Measurements from ENCODE around the gene BMF. TPM values are rescaled to one million over a fixed set of nuclear protein-coding genes. Genes with fewer than 3 reads are reported as not detected.
"Not testable (repeated sequence)": the region's sequence is repeated elsewhere in the genome, so short reads cannot be mapped to it uniquely, and the experiment has no call there.

The BMF gene
- total and polyA plus RNA-seq, 4 experiments from 2014 or later = 0.55 to 13.7 (median 7.1) TPM

DNA sequence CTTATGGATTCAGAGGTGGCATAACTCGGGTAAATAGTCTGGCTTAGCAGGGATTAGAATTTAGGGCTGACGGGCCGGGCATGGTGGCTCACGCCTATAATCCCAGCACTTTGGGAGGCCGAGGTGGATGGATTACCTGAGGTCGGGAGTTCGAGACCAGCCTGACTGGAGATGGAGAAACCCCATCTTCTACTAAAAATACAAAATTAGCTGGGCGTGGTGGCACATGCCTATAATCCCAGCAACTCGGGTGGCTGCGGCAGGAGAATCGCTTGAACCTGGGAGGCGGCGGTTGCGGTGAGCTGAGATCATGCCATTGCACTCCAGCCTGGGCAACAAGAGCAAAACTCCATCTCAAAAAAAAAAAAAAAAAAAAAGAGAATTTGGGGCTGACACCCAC lies 6.4 kb upstream of the BMF start:
- not testable (repeated sequence) for DNase-seq

DNA sequence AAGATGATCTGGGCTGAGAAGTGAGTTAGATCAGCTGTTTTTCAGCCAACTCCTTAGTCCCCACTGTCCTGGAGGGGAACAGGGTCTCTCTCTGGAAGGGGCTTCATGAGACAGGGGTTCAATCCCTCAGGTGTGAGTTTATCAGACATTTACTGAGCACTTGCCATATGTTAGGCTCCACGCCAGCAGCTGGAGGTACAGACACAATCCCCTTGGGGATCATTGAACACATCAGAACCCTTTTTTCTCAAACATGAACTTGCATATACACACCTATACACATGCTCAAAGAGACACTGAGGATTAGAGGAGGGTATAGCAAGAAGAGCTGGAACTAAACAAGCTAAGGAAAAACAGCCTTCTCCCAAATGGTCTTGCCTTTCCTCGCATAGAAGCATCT lies 5.5 kb upstream of the BMF start:
- POLR2A ChIA-PET (ENCODE audit: partially characterized antibody) = interaction anchor here (0.7 kb wide), 1 partner anchor 16 kb away, joined by 3 read pairs; no protein-coding TSS in a partner anchor

More for the DNA sequence above, 6.4 kb upstream of the BMF start:
- H3K36me3 ChIP-seq (ENCODE audit: insufficient read depth, low read length); H3K36me3 Mint-ChIP-seq; H3K27me3 ChIP-seq (ENCODE audit: insufficient read depth, low read length); H3K9me3 ChIP-seq (ENCODE audit: control insufficient read depth in 1 of 2, low read length in 2 of 2); H3K4me1 ChIP-seq (ENCODE audit: insufficient read depth, low read length); intact Hi-C loops (cut with micrococcal nuclease); H3K4me3 ChIP-seq (ENCODE audit: low read length in 2 of 2); H3K9me3 Mint-ChIP-seq; H3K27me3 Mint-ChIP-seq; H3K4me3 Mint-ChIP-seq; H3K27ac ChIP-seq (ENCODE audit: low read depth, low read length); H3K27ac Mint-ChIP-seq: not testable (repeated sequence)
- peaks cover 9 to 14% (median 11%) of the 10 kb centered on the region in 4 donors for H3K4me1 Mint-ChIP-seq
- ChIA-PET CTCF (ENCODE audit: partially characterized antibody) (interaction anchor here (1.4 to 15.1 kb wide), 4 partner anchors 9 to 102 kb away, joined by 4 to 175 read pairs (median 35); no protein-coding TSS in a partner anchor), POLR2A (ENCODE audit: partially characterized antibody) (interaction anchor here (0.7 kb wide), 1 partner anchor 17 kb away, joined by 3 read pairs; no protein-coding TSS in a partner anchor)

DNA sequence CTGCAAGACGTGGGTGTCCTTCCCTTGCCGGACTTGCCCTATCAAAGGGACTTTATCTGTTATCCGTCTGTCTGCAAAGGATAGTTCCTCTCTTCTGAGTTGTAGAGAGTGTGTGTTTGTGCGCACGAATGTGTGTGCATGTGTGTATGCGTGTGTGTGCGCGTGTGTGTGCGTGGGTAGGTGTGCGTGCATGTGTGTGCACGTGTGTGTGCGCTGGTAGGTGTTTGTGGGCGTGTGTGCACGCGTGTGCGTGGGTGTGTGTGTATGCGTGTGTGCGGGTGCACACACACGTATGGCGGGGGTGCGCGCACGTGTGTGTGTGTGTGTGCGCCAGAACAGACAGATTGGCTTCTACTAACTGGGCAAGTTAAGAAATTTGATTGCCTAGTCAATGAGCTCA lies 4.1 kb upstream of the BMF start:
- intact Hi-C loops (cut with micrococcal nuclease) = no loop called here
- Histone ChIP-seq H3K4me1 (ENCODE audit: insufficient read depth, low read length) (peaks cover 21% of the 10 kb centered on the region), H3K36me3 (ENCODE audit: insufficient read depth, low read length) (no peaks in the 10 kb centered on the region), H3K9me3 (ENCODE audit: control insufficient read depth in 1 of 2, low read length in 2 of 2) (no peaks in the 10 kb centered on the region), H3K27me3 (ENCODE audit: insufficient read depth, low read length) (no peaks in the 10 kb centered on the region), H3K27ac (ENCODE audit: low read depth, low read length) (no peak overlapping the region), H3K4me3 (ENCODE audit: low read length in 2 of 2) (no peak overlapping the region)
- DNase-seq = no peak
- CTCF ChIA-PET (ENCODE audit: partially characterized antibody) = interaction anchor here (5.9 to 15.1 kb wide), 3 partner anchors 10 to 65 kb away, joined by 59 to 175 read pairs (median 152); no protein-coding TSS in a partner anchor
- no peak overlapping the region for H3K27ac Mint-ChIP-seq
- POLR2A ChIA-PET (ENCODE audit: partially characterized antibody) = interaction anchor here (0.8 kb wide), 1 partner anchor 10 kb away, joined by 3 read pairs; no protein-coding TSS in a partner anchor
- H3K4me3 Mint-ChIP-seq = peak overlapping the region in 1 of 8 donors; percentile 20
- H3K9me3 Mint-ChIP-seq = peaks cover 0 to 1% (median 0%) of the 10 kb centered on the region in 8 donors
- H3K4me1 Mint-ChIP-seq = peaks cover 10 to 29% (median 21%) of the 10 kb centered on the region in 4 donors
- H3K27me3 Mint-ChIP-seq = peaks cover 4 to 9% of the 10 kb centered on the region in 2 donors
- H3K36me3 Mint-ChIP-seq = no peaks in the 10 kb centered on the region

More for the DNA sequence above, 5.5 kb upstream of the BMF start:
- intact Hi-C loops (cut with micrococcal nuclease) = no loop called here
- Histone ChIP-seq H3K36me3 (ENCODE audit: insufficient read depth, low read length) (no peaks in the 10 kb centered on the region), H3K27me3 (ENCODE audit: insufficient read depth, low read length) (no peaks in the 10 kb centered on the region), H3K4me3 (ENCODE audit: low read length in 2 of 2) (no peak overlapping the region), H3K9me3 (ENCODE audit: control insufficient read depth in 1 of 2, low read length in 2 of 2) (no peaks in the 10 kb centered on the region), H3K4me1 (ENCODE audit: insufficient read depth, low read length) (peaks cover 12% of the 10 kb centered on the region), H3K27ac (ENCODE audit: low read depth, low read length) (no peak overlapping the region)
- H3K36me3 Mint-ChIP-seq = no peaks in the 10 kb centered on the region
- CTCF ChIA-PET (ENCODE audit: partially characterized antibody) = interaction anchor here (0.6 to 15.1 kb wide), 5 partner anchors 8 to 475 kb away, joined by 3 to 175 read pairs (median 59); no protein-coding TSS in a partner anchor
- H3K27me3 Mint-ChIP-seq = peaks cover 4 to 9% of the 10 kb centered on the region in 2 donors
- no peak for DNase-seq
- no peak overlapping the region for H3K4me3 Mint-ChIP-seq
- peaks cover 9 to 17% (median 14%) of the 10 kb centered on the region in 4 donors for H3K4me1 Mint-ChIP-seq
- peaks cover 0 to 1% (median 0%) of the 10 kb centered on the region in 8 donors for H3K9me3 Mint-ChIP-seq
- no peak overlapping the region for H3K27ac Mint-ChIP-seq

DNA sequence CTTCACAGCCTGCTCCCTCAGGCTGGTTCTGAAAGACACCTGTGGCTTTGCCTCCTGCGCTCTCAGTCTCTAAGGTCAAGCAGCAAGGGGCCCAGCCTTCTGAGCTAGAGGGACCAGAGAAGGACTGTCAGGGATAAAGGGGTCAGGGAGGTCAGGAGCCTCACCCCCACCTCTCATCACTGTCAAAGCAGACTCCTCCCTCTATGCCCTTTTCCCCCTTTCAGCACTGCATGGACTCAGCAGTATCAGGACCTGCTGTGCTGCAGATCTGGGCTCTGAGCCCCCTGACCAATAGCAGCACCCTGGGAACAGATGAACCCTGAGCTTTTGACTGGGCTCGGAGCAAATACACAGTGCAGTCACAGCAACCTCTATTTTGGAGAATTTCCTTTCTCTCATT lies 3.2 kb upstream of the BMF start:
- Histone ChIP-seq H3K4me1 (ENCODE audit: insufficient read depth, low read length) (peaks cover 30% of the 10 kb centered on the region), H3K4me3 (ENCODE audit: low read length in 2 of 2) (no peak overlapping the region), H3K27me3 (ENCODE audit: insufficient read depth, low read length) (no peaks in the 10 kb centered on the region), H3K9me3 (ENCODE audit: control insufficient read depth in 1 of 2, low read length in 2 of 2) (no peaks in the 10 kb centered on the region), H3K27ac (ENCODE audit: low read depth, low read length) (no peak overlapping the region), H3K36me3 (ENCODE audit: insufficient read depth, low read length) (no peaks in the 10 kb centered on the region)
- H3K4me1 Mint-ChIP-seq = peaks cover 14 to 37% (median 24%) of the 10 kb centered on the region in 4 donors
- peak overlapping the region in 1 of 8 donors; percentile 59 for H3K4me3 Mint-ChIP-seq
- DNase-seq = no peak
- ChIA-PET CTCF (ENCODE audit: partially characterized antibody) (interaction anchor here (1.6 to 15.1 kb wide), 4 partner anchors 9 to 167 kb away, joined by 4 to 175 read pairs (median 106); no protein-coding TSS in a partner anchor), POLR2A (ENCODE audit: partially characterized antibody) (interaction anchor here (0.8 kb wide), 1 partner anchor 11 kb away, joined by 3 read pairs; no protein-coding TSS in a partner anchor)
- no peak overlapping the region for H3K27ac Mint-ChIP-seq
- H3K9me3 Mint-ChIP-seq = peaks cover 0 to 1% (median 0%) of the 10 kb centered on the region in 8 donors
- no peaks in the 10 kb centered on the region for H3K36me3 Mint-ChIP-seq
- intact Hi-C loops (cut with micrococcal nuclease) = no loop called here
- peaks cover 4 to 9% of the 10 kb centered on the region in 2 donors for H3K27me3 Mint-ChIP-seq

DNA sequence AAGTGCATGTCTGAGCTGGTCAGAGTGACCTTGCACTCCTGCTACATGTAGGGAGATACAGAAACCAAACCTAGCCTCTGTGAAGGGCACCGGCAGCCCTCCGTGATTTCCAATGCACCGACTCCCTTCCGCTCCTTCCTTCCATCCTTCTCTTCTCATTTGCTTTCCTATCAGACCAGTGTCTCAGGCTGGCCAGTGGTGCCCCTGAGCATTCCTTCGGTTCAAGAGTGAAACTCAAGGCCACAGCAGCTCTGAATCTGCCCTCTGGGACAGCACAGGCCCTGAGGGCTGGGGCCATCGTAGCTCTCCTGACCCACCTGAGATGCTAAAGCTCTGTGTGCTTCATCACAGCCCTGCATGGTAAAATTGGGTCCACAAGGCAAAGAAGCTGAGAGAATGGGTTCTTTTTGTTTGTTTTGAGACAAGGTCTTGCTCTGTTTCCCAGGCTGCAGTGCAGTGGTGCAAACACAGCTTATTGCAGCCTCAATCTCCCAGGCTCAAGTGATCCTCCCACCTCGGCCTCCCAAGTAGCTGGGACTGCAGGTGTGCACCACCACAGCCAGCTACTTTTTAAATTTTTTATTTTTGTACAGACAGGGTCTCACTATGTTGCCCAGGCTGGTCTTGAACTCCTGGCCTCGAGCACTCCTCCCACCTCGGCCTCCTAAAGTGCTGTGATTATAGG lies 2.3 kb upstream of the BMF start:
- Mint-ChIP-seq H3K27me3 (peaks cover 2 to 6% of the 10 kb centered on the region in 2 donors), H3K9me3 (peaks cover 0 to 1% (median 0%) of the 10 kb centered on the region in 8 donors), H3K27ac (peak overlapping the region in 1 of 7 donors; percentile 81), H3K4me1 (peaks cover 16 to 39% (median 25%) of the 10 kb centered on the region in 4 donors), H3K36me3 (no peaks in the 10 kb centered on the region), H3K4me3 (peak overlapping the region in 3 of 8 donors; percentile 33 to 73 (median 53))
- H3K9me3 ChIP-seq (ENCODE audit: control insufficient read depth in 1 of 2, low read length in 2 of 2) = no peaks in the 10 kb centered on the region
- ChIA-PET POLR2A (ENCODE audit: partially characterized antibody) (no interaction called here), CTCF (ENCODE audit: partially characterized antibody) (interaction anchor here (1.2 to 15.1 kb wide), 5 partner anchors 8 to 168 kb away, joined by 3 to 175 read pairs (median 59); partner anchors contain the start of gene BUB1B)
- H3K4me3 ChIP-seq (ENCODE audit: low read length in 2 of 2) = no peak overlapping the region
- no peak for DNase-seq
- peaks cover 33% of the 10 kb centered on the region for H3K4me1 ChIP-seq (ENCODE audit: insufficient read depth, low read length)
- no peaks in the 10 kb centered on the region for H3K36me3 ChIP-seq (ENCODE audit: insufficient read depth, low read length)
- no peaks in the 10 kb centered on the region for H3K27me3 ChIP-seq (ENCODE audit: insufficient read depth, low read length)
- H3K27ac ChIP-seq (ENCODE audit: low read depth, low read length) = no peak overlapping the region
- intact Hi-C loops (cut with micrococcal nuclease) = no loop called here

DNA sequence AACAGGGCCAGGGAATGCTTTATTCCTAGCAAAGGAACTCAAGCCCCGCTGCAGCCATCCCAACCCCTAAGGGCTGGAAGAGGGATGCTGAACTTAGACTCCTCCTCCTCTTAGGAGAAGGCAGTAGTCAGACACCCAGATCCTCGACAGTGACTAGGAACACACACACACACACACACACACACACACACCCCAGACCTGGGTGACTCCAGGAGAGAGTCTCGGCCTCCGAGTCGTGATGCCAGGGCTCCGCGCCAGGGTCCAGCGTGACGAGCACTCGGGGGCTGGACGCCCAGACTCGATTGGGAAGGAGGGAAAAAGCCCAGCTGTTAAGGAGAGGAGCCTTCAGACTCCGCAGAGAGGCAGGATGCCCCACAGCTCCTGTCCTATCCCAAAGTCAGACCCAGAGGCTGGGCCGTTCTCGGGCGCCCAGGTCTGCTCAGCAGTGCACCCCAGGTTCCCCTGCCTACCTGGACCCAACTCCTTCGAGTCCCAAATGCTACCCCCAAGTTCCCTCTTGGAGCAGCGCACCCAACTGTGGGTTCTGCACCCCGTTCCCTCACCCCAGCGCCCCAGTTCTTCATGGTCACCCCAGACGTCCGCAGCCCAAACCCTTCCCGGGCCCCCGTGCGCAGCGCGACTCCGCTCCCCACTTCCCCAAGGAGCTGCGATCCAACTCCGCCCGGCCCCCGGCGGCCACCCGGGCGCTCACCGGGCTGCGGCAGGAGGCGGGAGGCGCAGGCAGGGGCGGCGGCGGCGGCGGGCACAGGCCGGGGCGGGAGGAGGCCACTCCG lies 421 bp downstream of the BMF start:
- H3K36me3 Mint-ChIP-seq = no peaks in the 10 kb centered on the region
- ChIA-PET POLR2A (ENCODE audit: partially characterized antibody) (interaction anchor here (1.1 to 5.8 kb wide), 9 partner anchors 9 to 326 kb away, joined by 4 to 63 read pairs (median 6); partner anchors contain the start of genes BUB1B, FSIP1, PLCB2 and SRP14), CTCF (ENCODE audit: partially characterized antibody) (interaction anchor here (0.6 to 15.1 kb wide), 9 partner anchors 13 to 231 kb away, joined by 3 to 175 read pairs (median 4); partner anchors contain the start of gene PLCB2)
- no peaks in the 10 kb centered on the region for H3K9me3 ChIP-seq (ENCODE audit: control insufficient read depth in 1 of 2, low read length in 2 of 2)
- peak overlapping the region; percentile 56 for H3K27ac ChIP-seq (ENCODE audit: low read depth, low read length)
- no peak for DNase-seq
- peaks cover 46% of the 10 kb centered on the region for H3K4me1 ChIP-seq (ENCODE audit: insufficient read depth, low read length)
- peaks cover 0 to 1% (median 0%) of the 10 kb centered on the region in 8 donors for H3K9me3 Mint-ChIP-seq
- peaks cover 2 to 4% of the 10 kb centered on the region in 2 donors for H3K27me3 Mint-ChIP-seq
- intact Hi-C loops (cut with micrococcal nuclease) = loop anchor here (2.0 kb wide), 2 partner anchors 69 to 325 kb away; partner anchors contain the start of genes FSIP1 and SRP14
- H3K27ac Mint-ChIP-seq = peak overlapping the region; percentile 41 to 95 (median 88)
- peak overlapping the region; percentile 44 to 76 for H3K4me3 ChIP-seq (ENCODE audit: low read length in 2 of 2)
- H3K4me3 Mint-ChIP-seq = peak overlapping the region; percentile 93 to 98 (median 96)
- H3K36me3 ChIP-seq (ENCODE audit: insufficient read depth, low read length) = no peaks in the 10 kb centered on the region
- peaks cover 17 to 49% (median 30%) of the 10 kb centered on the region in 4 donors for H3K4me1 Mint-ChIP-seq
- H3K27me3 ChIP-seq (ENCODE audit: insufficient read depth, low read length) = no peaks in the 10 kb centered on the region

All from CD4-positive, alpha-beta memory T cell (primary cell).